PC-3 (cell line): Measurements from ENCODE around the gene CRIP3. TPM values are rescaled to one million over a fixed set of nuclear protein-coding genes. Genes with fewer than 3 reads are reported as not detected.

Experiments used
- ATAC-seq: fragments of 200-7000 bp; cut with Tn5 transposase; 2 replicates; pipeline ENCODE4 v1.9.1; 2020; ENCODE audit warnings: mild to moderate bottlenecking, moderate library complexity
- BruUV-seq: library from RNA; stranded (reverse); fragments of 400-500 nt; replicated peaks from 2 replicates; lab custom pipeline; 2021; lab: Mats Ljungman, UMichigan
- CTCF ChIA-PET: fragments of 300-600 bp; sonication (Branson Sonifier 250); formaldehyde crosslinking; loops from one replicate; lab custom pipeline; 2022; ENCODE audit warnings: antibody characterized with exemption; lab: Charles Lee
- POLR2A ChIA-PET: fragments of 300-600 bp; sonication (Branson Sonifier 250); formaldehyde crosslinking; loops from one replicate; lab custom pipeline; 2022; ENCODE audit warnings: antibody characterized with exemption; ENCODE audit not compliant: unreplicated experiment; lab: Charles Lee
- DNase-seq: peaks from one replicate; pipeline ENCODE4 v3.0.0-alpha.2; 2015
- H2AFZ ChIP-seq: fragments of 300-600 bp; sonication (generic); 2 replicates; pipeline ENCODE4 v1.6.0; 2016; ENCODE audit warnings: antibody characterized with exemption, low read length
- H3F3A ChIP-seq: fragments of 300-600 bp; sonication (generic); one replicate; pipeline ENCODE4 v1.6.0; 2017; ENCODE audit warnings: antibody characterized with exemption, low read length, control low read depth, mild to moderate bottlenecking; ENCODE audit not compliant: unreplicated experiment
- H3K27ac ChIP-seq: fragments of 300-600 bp; sonication (generic); 2 replicates; pipeline ENCODE4 v1.5.1; 2016; ENCODE audit warnings: mild to moderate bottlenecking, low read length
- H3K27me3 ChIP-seq: fragments of 300-600 bp; sonication (generic); 2 replicates; pipeline ENCODE4 v1.6.1; 2016; ENCODE audit warnings: low read length, mixed read lengths
- H3K36me3 ChIP-seq: fragments of 300-600 bp; sonication (generic); 2 replicates; pipeline ENCODE4 v1.6.1; 2016; ENCODE audit warnings: low read depth, mixed run types, low read length, mixed read lengths
- H3K4me1 ChIP-seq: fragments of 300-600 bp; sonication (generic); 2 replicates; pipeline ENCODE4 v1.5.1; 2016; ENCODE audit warnings: low read length; ENCODE audit not compliant: insufficient read depth
- H3K4me2 ChIP-seq: fragments of 300-600 bp; sonication (generic); 2 replicates; pipeline ENCODE4 v1.6.0; 2016; ENCODE audit warnings: low read length
- H3K4me3 ChIP-seq: fragments of 300-600 bp; sonication (generic); 2 replicates; pipeline ENCODE4 v1.5.1; 2016; ENCODE audit warnings: mild to moderate bottlenecking, low read length, mixed read lengths
- H3K79me2 ChIP-seq: fragments of 300-600 bp; sonication (generic); 2 replicates; pipeline ENCODE4 v1.6.1; 2017; ENCODE audit warnings: low read length, mixed read lengths
- H3K9ac ChIP-seq: fragments of 300-600 bp; sonication (generic); 2 replicates; pipeline ENCODE4 v1.6.0; 2016; ENCODE audit warnings: mild to moderate bottlenecking, low read length
- H3K9me2 ChIP-seq: fragments of 300-600 bp; sonication (generic); replicated peaks from 2 replicates; pipeline ENCODE4 v1.6.1; 2016; ENCODE audit warnings: mixed run types, low read length, mixed read lengths
- H3K9me3 ChIP-seq: fragments of 300-600 bp; sonication (generic); 2 replicates; pipeline ENCODE4 v1.6.1; 2016; ENCODE audit warnings: low read length, mixed read lengths
- H4K20me1 ChIP-seq: fragments of 300-600 bp; sonication (generic); 2 replicates; pipeline ENCODE4 v1.6.1; 2016; ENCODE audit warnings: low read length, mixed read lengths
- EZH2 ChIP-seq: fragments of 300-600 bp; sonication (generic); IDR thresholded peaks from one replicate; pipeline ENCODE4 v1.6.1; 2017; ENCODE audit warnings: antibody characterized with exemption, mild to moderate bottlenecking, low read length; ENCODE audit not compliant: unreplicated experiment
- EZH2phosphoT487 ChIP-seq: fragments of 300-600 bp; sonication (generic); IDR thresholded peaks from 2 replicates; pipeline ENCODE4 v1.6.1; 2018; ENCODE audit warnings: mild to moderate bottlenecking, antibody characterized with exemption, low read length, borderline replicate concordance
- intact Hi-C: fragments of 100-400 bp; cut with micrococcal nuclease; formaldehyde crosslinking; loops from 2 replicates; pipeline ENCODE4 v1.9.0; 2023
- total RNA-seq: library from RNA; depleted of rRNA; stranded (reverse); fragments of >200 nt; gene quantifications from 2 replicates; pipeline ENCODE4 v1.2.3, GENCODE V29; 2014
- TF ChIP-seq, protein P1 (sequence below): fragments of 300-600 bp; sonication (generic); conservative IDR thresholded peaks from 2 replicates; pipeline ENCODE4 v1.5.1; 2017; ENCODE audit warnings: antibody characterized with exemption, low read depth, mild to moderate bottlenecking, low read length

Gene CRIP3
- total RNA-seq, 1 experiment from 2014 or later: 0.29 TPM

- Histone ChIP-seq H3K36me3 (peaks cover 27% of the 10 kb centered on the region), H3K79me2 (no peaks in the 10 kb centered on the region), H2AFZ (no peak overlapping the region), H3K27me3 (no peaks in the 10 kb centered on the region), H3K9me2 (no peaks in the 10 kb centered on the region), H3K27ac (no peak overlapping the region), H3K4me3 (no peak overlapping the region), H3F3A (no peaks in the 10 kb centered on the region), H3K4me1 (no peaks in the 10 kb centered on the region), H3K9me3 (no peaks in the 10 kb centered on the region), H3K9ac (no peak overlapping the region), H3K4me2 (no peak overlapping the region), H4K20me1 (no peaks in the 10 kb centered on the region)
- TF ChIP-seq, protein P1, sequence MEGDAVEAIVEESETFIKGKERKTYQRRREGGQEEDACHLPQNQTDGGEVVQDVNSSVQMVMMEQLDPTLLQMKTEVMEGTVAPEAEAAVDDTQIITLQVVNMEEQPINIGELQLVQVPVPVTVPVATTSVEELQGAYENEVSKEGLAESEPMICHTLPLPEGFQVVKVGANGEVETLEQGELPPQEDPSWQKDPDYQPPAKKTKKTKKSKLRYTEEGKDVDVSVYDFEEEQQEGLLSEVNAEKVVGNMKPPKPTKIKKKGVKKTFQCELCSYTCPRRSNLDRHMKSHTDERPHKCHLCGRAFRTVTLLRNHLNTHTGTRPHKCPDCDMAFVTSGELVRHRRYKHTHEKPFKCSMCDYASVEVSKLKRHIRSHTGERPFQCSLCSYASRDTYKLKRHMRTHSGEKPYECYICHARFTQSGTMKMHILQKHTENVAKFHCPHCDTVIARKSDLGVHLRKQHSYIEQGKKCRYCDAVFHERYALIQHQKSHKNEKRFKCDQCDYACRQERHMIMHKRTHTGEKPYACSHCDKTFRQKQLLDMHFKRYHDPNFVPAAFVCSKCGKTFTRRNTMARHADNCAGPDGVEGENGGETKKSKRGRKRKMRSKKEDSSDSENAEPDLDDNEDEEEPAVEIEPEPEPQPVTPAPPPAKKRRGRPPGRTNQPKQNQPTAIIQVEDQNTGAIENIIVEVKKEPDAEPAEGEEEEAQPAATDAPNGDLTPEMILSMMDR: no peak
- no peak for TF ChIP-seq EZH2
- TF ChIP-seq EZH2phosphoT487: no peak
- ChIA-PET POLR2A (no interaction called here), CTCF (no interaction called here)
- ATAC-seq (no peak), DNase-seq (no peak)
- BruUV-seq: no TSS peak
- intact Hi-C loops: no loop called here
Observed at GRCh38 chr6:43339168-43339567, 30.5 kb upstream of the CRIP3 start.

- H3K9me3 ChIP-seq: no peaks in the 10 kb centered on the region
- H3K9me2 ChIP-seq: no peaks in the 10 kb centered on the region
- CTCF ChIA-PET: no interaction called here
- H3K27ac ChIP-seq: no peak overlapping the region
- H2AFZ ChIP-seq: no peak overlapping the region
- H4K20me1 ChIP-seq: no peaks in the 10 kb centered on the region
- H3K4me3 ChIP-seq: no peak overlapping the region
- DNase-seq (no peak), ATAC-seq (no peak)
- BruUV-seq: no TSS peak
- no peaks in the 10 kb centered on the region for H3K4me1 ChIP-seq
- no peaks in the 10 kb centered on the region for H3K79me2 ChIP-seq
- intact Hi-C loops: no loop called here
- no peaks in the 10 kb centered on the region for H3F3A ChIP-seq
- POLR2A ChIA-PET: interaction anchor here (0.7 kb wide), 1 partner anchor 17 kb away, joined by 11 read pairs; no protein-coding TSS in a partner anchor
- H3K36me3 ChIP-seq: peaks cover 25% of the 10 kb centered on the region
- no peak overlapping the region for H3K9ac ChIP-seq
- no peak overlapping the region for H3K4me2 ChIP-seq
- H3K27me3 ChIP-seq: no peaks in the 10 kb centered on the region
- TF ChIP-seq, protein P1: no peak
- TF ChIP-seq EZH2phosphoT487 (no peak), EZH2 (no peak)
Observed at GRCh38 chr6:43338243-43338642, 29.6 kb upstream of the CRIP3 start.

DNA sequence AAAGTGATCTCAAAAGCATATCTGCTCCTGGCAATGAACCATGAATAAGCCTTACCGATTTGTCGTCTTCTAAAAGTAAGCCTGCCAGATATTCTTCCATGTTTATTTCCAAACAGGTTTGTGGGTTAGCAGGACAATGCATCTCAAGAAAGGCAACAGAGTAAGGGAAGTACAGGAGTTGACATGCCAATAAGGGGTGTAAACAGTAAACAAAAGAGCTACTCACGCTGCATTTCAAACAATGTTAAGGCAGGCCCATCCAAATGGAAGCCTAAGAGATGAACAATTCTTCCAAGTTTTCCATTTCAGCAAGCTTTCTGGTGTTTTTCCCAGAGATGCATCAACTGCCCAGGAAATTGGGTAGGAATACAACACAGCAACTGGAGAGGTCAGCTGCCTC lies 27.8 kb upstream of the CRIP3 start:
- no peak overlapping the region for H3K4me3 ChIP-seq
- ATAC-seq (no peak), DNase-seq (no peak)
- TF ChIP-seq EZH2phosphoT487 (no peak), EZH2 (no peak)
- TF ChIP-seq, protein P1: no peak
- peaks cover 9% of the 10 kb centered on the region; the same call in 1 of the 2 replicates for H3K36me3 ChIP-seq
- BruUV-seq: no TSS peak
- H3F3A ChIP-seq: no peaks in the 10 kb centered on the region
- no peak overlapping the region for H3K27ac ChIP-seq
- intact Hi-C loops: no loop called here
- no peak overlapping the region for H3K4me2 ChIP-seq
- CTCF ChIA-PET: no interaction called here
- H3K9ac ChIP-seq: no peak overlapping the region
- no peaks in the 10 kb centered on the region for H3K79me2 ChIP-seq
- H4K20me1 ChIP-seq: no peaks in the 10 kb centered on the region
- POLR2A ChIA-PET: interaction anchor here (0.6 kb wide), 1 partner anchor 77 kb away, joined by 9 read pairs; no protein-coding TSS in a partner anchor
- no peaks in the 10 kb centered on the region for H3K9me3 ChIP-seq
- H3K4me1 ChIP-seq: no peaks in the 10 kb centered on the region
- no peaks in the 10 kb centered on the region for H3K9me2 ChIP-seq
- no peak overlapping the region for H2AFZ ChIP-seq
- no peaks in the 10 kb centered on the region for H3K27me3 ChIP-seq
